Endodermal cell (in vitro differentiated cells): ENCODE results near the gene BAIAP2. TPM values are rescaled to one million over a fixed set of nuclear protein-coding genes. Genes with fewer than 3 reads are reported as not detected.

Source experiments
- DNase-seq: peaks from one replicate; pipeline ENCODE4 v3.0.0-alpha.2; 2017
- H3K27ac ChIP-seq: 2 replicates; pipeline ENCODE4 v1.5.1; 2013; ENCODE audit warnings: mild to moderate bottlenecking, low read depth, low read length, moderate library complexity
- H3K27me3 ChIP-seq: 2 replicates; pipeline ENCODE4 v1.6.1; 2013; ENCODE audit warnings: mild to moderate bottlenecking, low read length, moderate library complexity; ENCODE audit not compliant: insufficient read depth, control insufficient read depth, poor library complexity, severe bottlenecking
- H3K36me3 ChIP-seq: 2 replicates; pipeline ENCODE4 v1.7.0; 2013; ENCODE audit warnings: mild to moderate bottlenecking, low read length, moderate library complexity; ENCODE audit not compliant: control insufficient read depth, insufficient read depth
- H3K4me1 ChIP-seq: one replicate; pipeline ENCODE4 v1.7.0; 2013; ENCODE audit warnings: low read length; ENCODE audit not compliant: control insufficient read depth, insufficient read depth
- H3K4me3 ChIP-seq: 2 replicates; pipeline ENCODE4 v1.5.1; 2013; ENCODE audit warnings: mild to moderate bottlenecking, low read length, moderate library complexity
- H3K9ac ChIP-seq: 2 replicates; pipeline ENCODE4 v1.6.1; 2013; ENCODE audit warnings: mild to moderate bottlenecking, low read length, moderate library complexity; ENCODE audit not compliant: poor library complexity, severe bottlenecking; ENCODE audit errors: extremely low read depth
- H3K9me3 ChIP-seq: 2 replicates; pipeline ENCODE4 v1.6.1; 2013; ENCODE audit warnings: mild to moderate bottlenecking, low read length, moderate library complexity; ENCODE audit not compliant: control insufficient read depth
- H3K27ac Mint-ChIP-seq: 2 replicates; pipeline ENCODE4 v1.8.0; 2020; ENCODE audit warnings: mixed read lengths
- H3K27me3 Mint-ChIP-seq: 2 replicates; pipeline ENCODE4 v1.8.0; 2021; ENCODE audit warnings: mild to moderate bottlenecking, mixed read lengths; ENCODE audit not compliant: insufficient read depth
- H3K36me3 Mint-ChIP-seq: 2 replicates; pipeline ENCODE4 v1.8.0; 2020; ENCODE audit warnings: low read depth, mixed read lengths
- H3K4me1 Mint-ChIP-seq: 2 replicates; pipeline ENCODE4 v1.8.0; 2020; ENCODE audit warnings: mixed read lengths
- H3K4me3 Mint-ChIP-seq: 2 replicates; pipeline ENCODE4 v1.8.0; 2020; ENCODE audit warnings: mild to moderate bottlenecking, moderate library complexity, mixed read lengths
- H3K9me3 Mint-ChIP-seq: 2 replicates; pipeline ENCODE4 v1.8.0; 2020; ENCODE audit warnings: mild to moderate bottlenecking, mixed read lengths
- WGBS, 2 experiments: methylation state at CpG; one replicate each; pipeline versions ENCODE4 v1.1.5 to v1.1.7; 2013; ENCODE audit warnings: missing lambda C conversion rate in 2 of 2, mixed read lengths in 1 of 2; ENCODE audit not compliant: insufficient coverage in 1 of 2, insufficient read length in 1 of 2; 5-methylcytosine and 5-hydroxymethylcytosine counted together
- total RNA-seq, 2 donors: library from RNA; stranded (reverse); fragmentation: NEBNext Ultra II Directional in 1 of 2; extraction: Animal tissue kit (Norgen Biotek cat#: 25700) in 1 of 2; gene quantifications; 2 replicates in 1 of 2; 3 replicates in 1 of 2; pipeline ENCODE4 v1.2.1, GENCODE V29; 2021
- TF ChIP-seq, protein P1 (sequence below): fragments of 200-600 bp; sonication (generic); conservative IDR thresholded peaks from 2 replicates; pipeline ENCODE4 v1.5.0; 2021; ENCODE audit warnings: antibody characterized with exemption, mild to moderate bottlenecking

The BAIAP2 gene
- total RNA-seq, 2 donors from 2014 or later: 24.9 to 32.7 TPM

- Histone ChIP-seq H3K27ac (no peak overlapping the region), H3K4me1 (peaks cover 3% of the 10 kb centered on the region), H3K27me3 (no peaks in the 10 kb centered on the region), H3K9ac (no peak overlapping the region), H3K36me3 (peaks cover 3% of the 10 kb centered on the region), H3K9me3 (no peaks in the 10 kb centered on the region), H3K4me3 (no peak overlapping the region)
- H3K4me3 Mint-ChIP-seq: no peak overlapping the region
- peaks cover 10% of the 10 kb centered on the region for H3K4me1 Mint-ChIP-seq
- 91% methylated on average over 16 to 23 of the region's 23 CpGs for WGBS, 2 experiments
- no peaks in the 10 kb centered on the region for H3K9me3 Mint-ChIP-seq
- peaks cover 18% of the 10 kb centered on the region for H3K36me3 Mint-ChIP-seq
- no peak for DNase-seq
- no peak overlapping the region for H3K27ac Mint-ChIP-seq
- H3K27me3 Mint-ChIP-seq: no peaks in the 10 kb centered on the region
- TF ChIP-seq, protein P1, sequence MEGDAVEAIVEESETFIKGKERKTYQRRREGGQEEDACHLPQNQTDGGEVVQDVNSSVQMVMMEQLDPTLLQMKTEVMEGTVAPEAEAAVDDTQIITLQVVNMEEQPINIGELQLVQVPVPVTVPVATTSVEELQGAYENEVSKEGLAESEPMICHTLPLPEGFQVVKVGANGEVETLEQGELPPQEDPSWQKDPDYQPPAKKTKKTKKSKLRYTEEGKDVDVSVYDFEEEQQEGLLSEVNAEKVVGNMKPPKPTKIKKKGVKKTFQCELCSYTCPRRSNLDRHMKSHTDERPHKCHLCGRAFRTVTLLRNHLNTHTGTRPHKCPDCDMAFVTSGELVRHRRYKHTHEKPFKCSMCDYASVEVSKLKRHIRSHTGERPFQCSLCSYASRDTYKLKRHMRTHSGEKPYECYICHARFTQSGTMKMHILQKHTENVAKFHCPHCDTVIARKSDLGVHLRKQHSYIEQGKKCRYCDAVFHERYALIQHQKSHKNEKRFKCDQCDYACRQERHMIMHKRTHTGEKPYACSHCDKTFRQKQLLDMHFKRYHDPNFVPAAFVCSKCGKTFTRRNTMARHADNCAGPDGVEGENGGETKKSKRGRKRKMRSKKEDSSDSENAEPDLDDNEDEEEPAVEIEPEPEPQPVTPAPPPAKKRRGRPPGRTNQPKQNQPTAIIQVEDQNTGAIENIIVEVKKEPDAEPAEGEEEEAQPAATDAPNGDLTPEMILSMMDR: no peak
These were observed 24.1 kb downstream of the BAIAP2 start for GRCh38 chr17:81059026-81059425.

GRCh38 chr17:81060416-81060815 lies 25.5 kb downstream of the BAIAP2 start:
- H3K27ac Mint-ChIP-seq: peak overlapping the region; percentile 45

GRCh38 chr17:81061027-81061735 lies 26.2 kb downstream of the BAIAP2 start:
- H3K36me3 Mint-ChIP-seq: peaks cover 18% of the 10 kb centered on the region
- Histone ChIP-seq H3K4me1 (peaks cover 3% of the 10 kb centered on the region), H3K27ac (no peak overlapping the region), H3K27me3 (no peaks in the 10 kb centered on the region), H3K4me3 (no peak overlapping the region), H3K9ac (no peak overlapping the region), H3K36me3 (peaks cover 3% of the 10 kb centered on the region), H3K9me3 (no peaks in the 10 kb centered on the region)
- no peaks in the 10 kb centered on the region for H3K9me3 Mint-ChIP-seq
- TF ChIP-seq, protein P1: no peak
- H3K4me1 Mint-ChIP-seq: peaks cover 10% of the 10 kb centered on the region
- no peaks in the 10 kb centered on the region for H3K27me3 Mint-ChIP-seq
- no peak for DNase-seq
- H3K4me3 Mint-ChIP-seq: no peak overlapping the region
- H3K27ac Mint-ChIP-seq: no peak overlapping the region
- 95 to 96% methylated on average over 27 to 28 of the region's 28 CpGs for WGBS, 2 experiments

More at GRCh38 chr17:81060416-81060815, 25.5 kb downstream of the BAIAP2 start:
- no peak overlapping the region for H3K9ac ChIP-seq
- TF ChIP-seq, protein P1: no peak
- Mint-ChIP-seq H3K4me1 (peaks cover 10% of the 10 kb centered on the region), H3K36me3 (peaks cover 18% of the 10 kb centered on the region), H3K9me3 (no peaks in the 10 kb centered on the region), H3K4me3 (no peak overlapping the region), H3K27me3 (no peaks in the 10 kb centered on the region)
- H3K4me3 ChIP-seq: no peak overlapping the region
- H3K27me3 ChIP-seq: no peaks in the 10 kb centered on the region
- 85 to 95% methylated on average over 9 to 10 of the region's 10 CpGs for WGBS, 2 experiments
- DNase-seq: no peak
- peaks cover 3% of the 10 kb centered on the region for H3K36me3 ChIP-seq
- H3K9me3 ChIP-seq: no peaks in the 10 kb centered on the region
- no peak overlapping the region for H3K27ac ChIP-seq
- H3K4me1 ChIP-seq: peaks cover 3% of the 10 kb centered on the region
